Middle frontal gyrus (tissue), 1 donor: ENCODE data around the gene TEP1.

Experiments used
- DNase-seq: peaks from one replicate; pipeline ENCODE4 v3.0.0-alpha.2; 2015; ENCODE audit warnings: low spot score; ENCODE audit errors: extremely low spot score

The TEP1 gene

DNA sequence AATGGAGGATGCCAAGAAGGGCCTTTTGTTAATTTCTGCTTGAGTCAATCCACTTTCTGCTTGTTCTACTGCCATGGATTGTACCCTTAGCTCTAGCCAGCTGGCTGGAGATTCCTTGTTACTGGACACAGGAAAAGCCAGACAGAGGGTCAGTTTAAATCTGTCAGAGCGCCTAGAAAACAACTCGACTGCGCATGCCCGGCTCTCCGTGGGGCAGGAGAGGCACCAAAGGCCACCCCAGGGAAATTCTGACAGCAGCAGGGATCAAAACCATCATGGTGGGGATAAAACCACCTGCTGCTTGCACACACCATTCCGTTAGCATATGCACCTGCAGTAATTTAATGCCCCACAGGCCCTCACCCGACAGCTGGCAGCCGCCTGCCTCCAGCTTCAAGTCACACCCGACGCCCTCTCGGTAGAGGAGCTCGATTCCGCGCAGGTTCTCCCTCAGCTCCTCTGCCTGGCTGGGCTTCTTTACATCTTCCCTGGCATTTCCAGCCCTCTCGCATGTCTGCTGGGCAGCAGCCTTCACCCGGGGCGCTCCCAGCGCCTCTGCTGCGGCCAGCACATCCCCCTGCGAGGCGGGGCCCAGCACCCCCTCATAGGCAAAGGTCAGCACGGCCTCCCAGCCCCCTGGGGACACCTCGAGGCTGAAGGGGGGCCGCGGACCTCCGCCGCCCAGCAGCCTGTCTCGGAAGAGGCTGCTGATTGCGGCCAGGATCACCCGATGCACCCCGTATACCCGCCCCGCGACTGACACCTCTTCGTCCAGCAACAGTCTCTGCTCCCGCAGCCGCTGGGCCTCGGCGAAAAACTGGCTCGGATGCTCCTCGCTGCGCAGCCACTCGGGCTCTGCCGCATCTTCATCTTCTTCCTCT, 21.6 kb upstream of the TEP1 start:
- no peak for DNase-seq

DNA sequence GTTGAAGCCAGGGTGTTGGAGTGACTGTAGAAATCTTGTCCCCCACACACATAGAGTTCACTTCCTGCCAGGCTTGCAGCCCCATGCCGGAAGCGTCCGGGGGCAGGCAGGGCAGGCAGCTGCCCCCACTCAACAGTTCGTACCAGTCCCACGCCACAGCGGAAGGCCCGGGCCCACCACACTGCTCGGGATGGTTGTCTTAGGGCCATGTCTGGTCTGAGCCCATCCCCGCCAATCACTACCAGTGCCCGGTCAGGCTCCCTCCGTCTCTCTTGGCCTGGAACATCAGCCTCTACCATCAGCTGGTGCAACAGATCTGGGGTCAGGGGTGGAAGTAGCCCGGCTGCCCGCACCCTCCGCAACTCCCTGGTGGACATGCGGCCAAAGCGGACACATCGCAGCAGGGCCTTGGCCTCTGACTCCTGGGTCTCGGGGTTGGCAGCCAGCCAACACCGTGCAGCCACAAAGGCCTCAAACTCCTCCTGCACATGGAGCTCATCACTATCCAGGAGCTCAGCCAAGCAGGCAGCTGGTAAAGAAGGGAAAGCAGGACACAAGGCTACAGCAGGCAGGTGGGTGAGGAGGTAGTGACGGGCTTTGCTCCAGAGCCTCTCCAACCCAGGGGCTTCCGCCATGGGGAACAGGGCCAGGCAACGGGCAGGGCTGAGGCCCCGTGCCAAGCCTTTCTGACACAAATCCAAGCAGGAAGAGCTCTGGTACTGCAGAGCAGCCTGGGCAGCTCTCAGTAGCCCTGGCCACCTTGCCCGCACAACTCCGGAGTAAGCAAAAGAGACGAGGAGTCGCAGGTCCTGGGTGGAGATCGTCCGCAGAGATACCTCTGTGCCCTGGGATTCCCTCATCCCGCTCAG, 16.7 kb upstream of the TEP1 start:
- no peak for DNase-seq

DNA sequence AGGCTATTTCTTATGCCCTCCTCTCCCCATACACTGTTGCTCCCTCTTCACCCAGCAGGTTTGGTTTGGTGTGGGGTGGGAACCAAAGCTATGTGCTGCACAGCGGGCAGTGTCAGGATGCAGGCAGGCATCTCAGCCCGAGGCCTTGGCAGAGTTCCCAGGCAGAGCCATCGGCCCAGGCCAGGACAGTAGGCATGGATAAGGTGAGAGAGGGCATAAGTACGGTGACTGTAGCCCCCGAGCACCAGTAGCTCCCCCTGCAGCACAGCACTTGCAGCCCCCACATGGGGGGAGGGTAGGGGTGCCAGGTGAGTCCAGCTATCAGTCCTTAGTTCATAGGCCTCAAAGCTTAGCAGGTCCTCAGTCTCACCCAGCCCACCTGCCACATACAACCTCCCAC, 15.5 kb upstream of the TEP1 start:
- DNase-seq = no peak

DNA sequence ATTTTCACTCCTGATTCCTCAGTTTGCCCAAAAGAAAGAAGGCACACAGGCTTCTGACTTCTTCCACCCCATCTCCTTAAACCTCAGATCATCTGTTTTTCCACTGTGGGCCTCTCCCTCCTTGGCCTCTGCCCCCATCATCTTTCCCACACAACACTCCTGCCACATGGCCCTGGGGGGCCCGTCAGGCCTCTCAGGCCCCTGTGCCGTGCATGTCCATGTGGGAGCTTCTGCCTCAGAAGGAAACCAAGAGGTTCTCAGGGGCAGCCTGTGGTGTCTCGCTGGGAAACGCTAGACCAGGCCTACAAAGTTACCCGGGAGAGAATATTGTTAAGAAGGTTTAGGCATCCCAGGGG, 14.7 kb upstream of the TEP1 start:
- no peak for DNase-seq

DNA sequence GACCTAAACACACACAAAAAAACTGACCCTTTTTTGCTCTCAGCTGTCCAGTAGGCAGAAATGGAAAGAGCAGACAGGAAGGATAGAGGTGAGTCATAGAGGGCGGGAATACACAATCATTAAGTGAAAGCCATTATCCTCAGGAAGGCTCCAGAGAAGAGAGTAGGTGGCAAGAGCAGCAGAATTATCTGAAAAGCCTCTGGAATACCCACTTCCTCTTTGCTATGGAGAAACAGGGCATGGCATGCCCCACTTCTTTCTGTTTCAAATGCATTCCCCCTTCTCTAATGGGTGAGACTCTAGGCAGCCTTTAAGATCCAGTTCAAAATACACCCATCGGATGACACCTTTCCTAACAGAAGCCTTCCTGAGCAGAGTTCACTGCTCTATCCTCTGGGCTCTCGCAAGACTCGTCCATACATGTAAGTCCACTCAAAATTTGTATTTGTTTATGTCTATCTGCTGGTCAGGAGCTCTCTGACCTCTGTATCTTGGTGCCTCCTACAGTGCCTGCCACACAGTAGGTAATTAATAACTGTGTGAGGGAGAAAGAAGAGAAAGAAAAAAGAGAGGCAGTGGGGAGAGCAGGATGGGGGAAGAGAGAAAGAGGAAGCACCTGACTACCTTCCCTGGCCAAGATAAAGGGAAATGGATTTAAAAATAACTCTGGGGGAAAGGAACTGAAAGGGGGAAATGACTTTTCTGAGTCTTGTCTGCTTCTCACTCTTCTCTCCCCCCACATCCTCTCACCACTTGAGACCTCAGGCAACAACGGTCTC, 14.1 kb upstream of the TEP1 start:
- no peak for DNase-seq

DNA sequence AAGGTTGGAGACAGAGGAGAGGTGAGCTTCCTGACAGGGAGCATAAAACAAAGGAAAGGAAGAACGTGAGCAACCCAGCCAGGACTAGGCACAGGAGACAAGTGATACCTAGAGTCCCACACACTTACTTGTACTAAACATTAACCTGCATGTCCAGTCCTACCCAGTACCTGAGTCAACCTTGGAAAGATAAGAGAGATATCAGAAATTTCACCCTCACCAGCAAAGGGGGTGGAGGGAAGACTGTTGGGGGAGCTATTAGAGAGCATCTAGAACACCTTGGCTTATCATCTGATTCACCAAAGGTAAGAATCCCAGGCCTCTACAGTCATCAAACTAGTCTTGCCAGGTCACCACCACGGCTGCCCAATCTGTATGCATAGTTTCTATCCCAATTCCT, 11.6 kb upstream of the TEP1 start:
- DNase-seq = no peak

DNA sequence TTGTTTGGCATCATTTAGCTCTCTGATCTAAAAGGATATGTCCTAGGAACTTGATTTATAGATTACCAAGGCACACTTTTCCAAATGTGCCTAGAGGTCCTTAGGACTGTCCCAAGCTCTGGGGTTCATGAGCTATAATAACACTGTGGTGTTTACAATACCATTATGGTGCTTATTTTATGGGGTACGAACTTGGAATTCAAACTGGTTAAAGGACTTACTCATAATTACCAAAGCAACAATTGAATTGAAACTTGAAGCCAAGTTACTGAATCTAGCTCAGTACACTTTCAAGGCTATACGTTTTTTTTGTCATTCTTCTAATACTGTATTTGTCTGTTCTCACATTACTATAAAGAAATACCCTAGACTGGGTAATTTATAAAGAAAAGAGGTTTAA, 9.6 kb upstream of the TEP1 start:
- DNase-seq = no peak

DNA sequence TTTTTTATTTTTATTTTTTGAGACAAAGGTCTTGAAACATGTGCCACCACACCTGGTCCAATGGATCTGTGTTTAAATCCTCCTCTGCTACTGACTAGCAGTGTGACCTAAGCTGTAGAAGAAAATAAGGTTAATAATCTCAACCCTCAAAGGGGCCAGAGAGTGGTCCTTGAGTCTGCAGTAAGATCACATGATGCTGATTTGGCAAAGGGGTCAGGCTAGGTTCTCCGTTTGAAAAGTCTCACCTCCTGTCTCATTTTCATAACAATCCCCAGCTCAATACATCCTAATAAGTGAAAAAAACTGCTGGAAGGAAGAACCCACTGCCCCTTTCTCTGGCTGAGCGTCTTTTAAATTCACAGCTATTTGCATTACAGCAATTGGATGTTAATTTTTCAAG, 8.0 kb upstream of the TEP1 start:
- no peak for DNase-seq

DNA sequence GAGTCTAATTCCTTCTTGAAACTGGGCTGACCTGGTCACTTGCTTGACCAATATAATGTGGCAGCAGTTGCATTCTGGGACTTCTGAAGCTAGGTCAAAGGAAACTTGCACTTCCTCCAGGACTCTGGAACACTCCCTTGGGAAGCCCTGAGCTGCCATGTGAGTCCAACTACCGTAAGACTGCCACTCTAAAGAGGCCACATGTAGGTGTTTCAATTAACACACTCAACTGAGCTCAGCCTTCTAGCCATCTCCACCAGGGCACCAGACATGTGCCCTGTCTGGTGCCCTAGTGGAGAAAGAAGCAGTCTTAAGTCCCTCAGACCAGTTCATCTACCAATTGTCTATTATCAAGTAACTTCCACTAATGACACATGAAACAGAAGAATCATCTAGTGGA, 6.1 kb upstream of the TEP1 start:
- no peak for DNase-seq

DNA sequence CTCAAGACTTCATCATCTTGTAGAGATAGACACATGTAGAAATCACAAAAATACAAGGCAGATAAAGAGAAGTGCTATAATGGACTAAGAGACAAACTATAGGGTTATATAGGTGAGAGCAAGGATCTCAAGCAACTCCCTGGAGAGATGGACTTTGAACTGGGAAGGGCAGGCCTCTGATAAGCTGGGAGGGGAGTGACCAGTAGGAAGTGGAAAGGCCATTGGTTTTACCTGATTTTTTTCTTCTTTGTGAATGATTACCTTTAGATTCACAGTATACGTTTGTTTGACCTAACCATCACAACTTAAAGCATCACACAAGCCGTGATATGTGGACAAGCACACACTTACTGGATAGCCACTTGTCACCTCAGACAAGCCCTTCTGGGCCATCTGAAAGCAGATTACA, 5.2 kb upstream of the TEP1 start:
- no peak for DNase-seq

DNA sequence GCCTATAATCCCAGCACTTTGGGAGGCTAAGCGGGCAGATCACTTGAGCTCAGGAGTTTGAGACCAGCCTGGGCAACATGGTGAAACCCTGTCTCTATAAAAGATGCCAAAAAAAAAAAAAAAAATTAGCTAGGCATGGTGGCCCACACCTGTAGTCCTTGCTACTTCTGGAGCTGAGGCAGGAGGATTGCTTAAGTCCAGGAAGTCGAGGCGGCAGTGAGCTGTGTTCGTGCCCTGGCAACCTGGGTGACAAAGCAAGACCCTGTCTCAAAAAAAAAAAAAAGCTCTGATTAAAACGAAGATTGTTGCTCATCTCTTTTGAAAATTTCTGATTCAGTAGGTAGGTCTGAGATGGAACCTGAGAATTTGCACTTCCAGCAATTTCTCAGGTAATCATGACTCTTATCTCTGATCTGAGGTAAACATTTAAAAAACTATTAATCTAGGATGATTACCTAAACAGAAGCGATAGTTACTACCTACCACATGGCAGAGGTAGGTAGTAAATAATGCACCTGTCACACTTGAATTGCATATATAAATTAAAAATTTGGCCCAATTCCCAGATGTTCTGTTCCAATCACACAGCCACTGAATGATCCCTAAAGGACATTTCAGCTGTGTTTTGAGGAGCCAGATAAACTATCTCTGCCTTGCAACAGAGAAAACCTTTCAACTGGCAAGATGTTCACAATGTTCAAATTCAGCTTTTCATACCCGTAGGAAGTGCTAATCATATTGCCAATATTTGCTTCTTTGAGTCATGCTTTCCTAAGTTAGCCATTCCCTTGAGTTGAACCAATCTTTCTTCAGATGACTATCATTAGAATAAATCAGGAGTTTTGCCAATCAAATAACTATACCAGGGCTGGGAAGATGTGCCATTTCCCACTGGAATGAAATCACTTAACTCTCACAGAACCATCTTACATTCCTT, 4.2 kb upstream of the TEP1 start:
- no peak for DNase-seq

DNA sequence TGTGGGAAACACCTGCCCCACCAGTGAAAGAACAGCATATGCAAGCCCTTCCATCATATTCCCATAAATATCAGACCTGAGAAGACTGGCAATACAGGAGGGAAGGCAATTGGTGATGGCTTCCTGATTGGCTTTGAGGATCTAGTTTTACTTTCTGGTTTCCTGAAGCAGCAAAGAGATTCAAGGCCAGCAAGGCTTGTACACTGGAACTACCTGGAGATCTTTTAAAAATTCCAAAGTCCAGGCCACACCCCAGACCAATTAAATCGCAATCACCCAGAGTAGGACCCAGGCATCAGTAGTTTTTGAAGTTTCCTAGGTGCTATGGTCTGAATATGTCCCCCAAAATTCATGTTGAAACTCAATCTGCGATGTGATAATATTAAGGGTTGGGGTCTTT, 2.9 kb upstream of the TEP1 start:
- DNase-seq = no peak

DNA sequence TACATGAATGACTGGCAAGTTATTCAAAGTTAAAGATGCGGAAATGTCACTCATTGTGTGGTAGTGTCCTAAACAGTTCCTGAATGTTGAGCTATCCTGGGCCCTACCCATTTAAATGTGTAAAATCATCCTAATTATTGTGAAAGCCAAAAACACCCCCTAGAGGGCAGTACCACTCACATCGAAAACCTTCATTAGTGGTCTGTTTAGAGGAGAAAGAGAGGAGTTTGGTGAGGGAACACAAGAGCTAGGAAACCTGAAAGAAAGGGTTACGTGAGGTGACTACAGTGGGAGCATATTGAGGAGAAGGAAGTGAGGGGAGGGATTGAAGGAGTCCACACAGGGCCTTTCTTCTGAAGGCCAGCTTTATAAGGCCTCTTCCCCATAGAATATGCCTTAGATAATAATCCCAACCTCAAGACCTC, 2.5 kb upstream of the TEP1 start:
- DNase-seq = no peak

DNA sequence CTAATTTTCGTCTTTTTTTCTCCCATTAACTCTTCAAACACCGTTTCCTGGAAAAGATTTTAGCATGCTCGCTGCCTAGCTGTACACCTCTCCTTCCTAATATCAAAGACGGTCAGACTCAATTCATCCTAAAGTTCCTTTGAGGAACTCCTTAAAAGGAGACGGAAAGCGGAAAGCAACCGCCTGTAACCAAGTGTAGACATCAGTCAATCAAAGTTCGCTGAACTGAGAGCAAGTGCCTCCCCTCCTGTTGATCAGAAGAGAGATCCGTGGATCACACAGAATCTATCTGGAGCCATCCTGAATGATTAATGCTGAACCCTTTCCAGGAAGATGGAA, 412 bp upstream of the TEP1 start:
- no peak for DNase-seq

DNA sequence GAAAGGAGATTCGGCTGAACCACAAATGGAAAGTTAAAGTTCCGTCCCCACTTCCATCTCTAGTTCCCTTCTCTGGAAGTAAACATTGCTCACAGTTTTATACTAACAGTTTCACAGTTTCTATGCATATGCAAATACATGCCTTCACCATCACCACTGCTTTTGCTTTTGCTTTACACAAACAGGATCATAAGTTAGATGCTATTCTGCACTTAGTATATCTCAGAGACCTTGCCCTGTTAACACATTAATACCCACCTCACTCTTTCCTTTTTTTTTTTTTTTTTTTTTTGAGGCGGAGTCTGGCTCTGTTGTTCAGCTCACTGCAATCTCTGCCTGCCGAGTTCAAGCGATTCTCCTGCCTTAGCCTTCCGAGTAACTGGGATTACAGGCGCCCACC, 890 bp downstream of the TEP1 start:
- DNase-seq = no peak

DNA sequence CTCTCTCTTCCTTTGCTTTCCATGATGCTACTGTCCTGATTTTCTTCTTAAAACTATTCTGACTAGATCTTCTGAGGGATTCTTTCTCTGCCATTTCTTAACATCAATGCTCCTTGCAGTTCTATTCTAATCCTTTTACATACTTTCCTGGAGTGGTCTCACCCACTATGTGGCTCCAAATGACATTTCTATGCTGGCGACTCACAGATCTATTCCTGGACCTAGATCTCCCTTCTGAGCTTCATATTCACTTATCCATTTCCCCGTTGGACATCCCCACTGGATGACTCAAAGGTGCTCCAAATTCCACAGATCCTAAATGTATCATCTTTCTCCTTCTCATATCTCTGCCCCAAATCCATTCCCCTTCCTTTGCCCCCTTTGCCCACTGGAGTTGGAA, 4.1 kb downstream of the TEP1 start:
- DNase-seq = no peak

DNA sequence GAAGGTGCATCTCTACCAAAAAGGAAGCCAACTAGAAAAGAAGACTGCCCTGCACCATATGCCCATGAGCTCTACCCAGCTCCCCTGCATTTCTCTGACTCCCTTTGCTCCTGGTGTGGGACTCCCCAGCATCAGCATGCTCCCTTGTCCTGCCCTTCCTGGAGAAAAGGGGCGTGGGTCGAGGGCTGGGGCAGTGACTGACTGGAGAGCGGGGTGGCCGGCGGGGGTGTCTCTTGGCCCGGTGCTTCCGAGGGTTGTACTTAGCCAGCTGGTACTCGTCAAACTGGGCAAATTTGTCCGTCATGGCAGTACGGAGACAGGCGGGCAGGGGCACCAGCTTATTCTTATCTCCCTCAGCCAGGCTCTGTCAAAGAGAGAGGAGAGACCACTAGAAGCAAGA, 9.8 kb downstream of the TEP1 start:
- DNase-seq = no peak

DNA sequence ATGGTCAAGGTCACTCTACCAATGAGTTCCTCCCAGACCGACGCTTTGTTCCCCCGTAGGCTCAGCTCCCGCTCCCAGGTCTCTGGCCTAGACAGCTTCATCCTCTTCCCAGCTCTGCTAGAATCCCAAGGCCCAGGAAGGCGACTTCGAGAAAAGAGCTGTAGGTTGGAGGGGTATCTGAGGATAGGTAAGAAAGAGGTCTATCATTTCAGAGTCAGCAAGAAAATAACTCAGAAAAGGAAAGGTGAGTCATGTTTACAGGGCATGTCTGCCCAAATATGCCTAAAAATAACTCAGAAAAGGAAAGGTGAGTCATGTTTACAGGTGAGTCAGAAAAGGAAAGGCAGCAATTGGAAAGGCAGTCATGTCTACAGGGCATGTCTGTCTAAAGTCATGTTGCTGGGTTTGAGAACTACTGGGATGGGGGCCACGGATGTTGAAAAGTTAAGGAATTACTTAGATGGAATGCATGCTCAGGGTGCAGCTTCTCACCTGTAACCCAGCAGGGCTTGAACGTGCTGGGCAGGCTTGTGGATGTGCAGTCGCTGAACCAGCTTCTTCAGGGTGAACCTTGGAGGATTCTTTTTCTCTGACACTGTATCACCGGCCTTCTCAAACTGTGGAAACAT, 12.2 kb downstream of the TEP1 start:
- no peak for DNase-seq

DNA sequence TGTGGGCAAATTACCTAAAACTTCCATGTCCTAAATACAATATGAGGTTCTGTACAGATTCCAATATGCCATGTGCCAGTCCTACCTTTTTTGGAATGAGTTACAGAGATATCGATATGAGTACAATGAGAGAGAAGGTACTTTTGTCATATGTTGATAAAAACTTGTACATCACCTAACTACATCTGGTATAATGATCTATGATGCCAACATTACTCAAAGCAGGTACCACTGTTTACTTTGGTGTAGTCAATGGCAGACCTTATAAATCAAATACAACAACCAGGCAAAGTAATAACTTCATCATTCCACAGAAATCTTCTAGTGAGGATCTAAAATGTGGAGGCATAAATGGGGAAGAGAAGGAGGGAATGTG, 12.7 kb downstream of the TEP1 start:
- DNase-seq = no peak

DNA sequence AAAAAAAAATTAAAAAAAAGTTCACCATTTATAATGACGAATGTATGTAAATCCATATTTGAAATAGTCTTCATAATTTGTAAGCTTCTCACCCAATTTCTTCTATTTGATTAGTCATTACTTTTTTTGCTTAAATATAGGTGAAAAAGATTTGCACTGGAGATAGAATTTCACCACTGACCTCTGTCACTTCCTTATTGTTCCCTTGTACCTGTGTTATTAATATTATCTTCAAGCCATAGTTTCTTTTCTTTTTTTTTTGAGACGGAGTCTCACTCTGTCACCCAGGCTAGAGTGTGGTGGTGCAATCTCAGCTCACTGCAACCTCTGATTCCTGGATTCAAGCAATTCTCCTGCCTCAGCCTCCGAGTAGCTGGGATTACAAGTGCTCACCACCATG, 15.8 kb downstream of the TEP1 start:
- DNase-seq = no peak

DNA sequence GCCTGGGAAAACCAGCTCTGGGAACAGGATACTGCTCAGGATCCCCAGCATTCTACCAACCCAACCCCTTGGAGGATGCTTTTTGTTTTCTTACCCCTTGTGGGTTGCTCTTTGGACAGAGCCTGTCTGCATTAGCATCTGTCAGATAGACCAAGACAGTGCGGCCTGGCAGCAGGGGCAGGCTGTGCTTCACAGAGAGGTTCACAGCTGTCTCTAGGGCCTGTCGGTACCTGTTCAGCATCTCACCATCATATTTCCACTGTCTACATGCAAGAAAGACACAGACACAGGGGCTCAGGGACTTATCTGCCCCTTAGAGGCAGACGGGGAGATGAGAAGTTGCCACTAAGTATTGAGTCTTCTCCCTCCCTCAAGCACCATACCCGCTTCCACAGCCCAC, 21.8 kb downstream of the TEP1 start:
- no peak for DNase-seq
